Activated T-cell treated with anti-CD3 and anti-CD28 coated beads for 48 hours (primary cell): ENCODE results near the gene GABPA.

Experiments used
- DNase-seq: peaks from one replicate; pipeline ENCODE4 v3.0.0-alpha.2; 2020; ENCODE audit warnings: low read depth

The GABPA gene

GRCh38 chr21:25811186-25811585, 76.4 kb downstream of the GABPA start:
- no peak for DNase-seq

GRCh38 chr21:25813917-25814316, 79.1 kb downstream of the GABPA start:
- no peak for DNase-seq

- DNase-seq = no peak
Measured at GRCh38 chr21:25818121-25818520, 83.3 kb downstream of the GABPA start.

DNA sequence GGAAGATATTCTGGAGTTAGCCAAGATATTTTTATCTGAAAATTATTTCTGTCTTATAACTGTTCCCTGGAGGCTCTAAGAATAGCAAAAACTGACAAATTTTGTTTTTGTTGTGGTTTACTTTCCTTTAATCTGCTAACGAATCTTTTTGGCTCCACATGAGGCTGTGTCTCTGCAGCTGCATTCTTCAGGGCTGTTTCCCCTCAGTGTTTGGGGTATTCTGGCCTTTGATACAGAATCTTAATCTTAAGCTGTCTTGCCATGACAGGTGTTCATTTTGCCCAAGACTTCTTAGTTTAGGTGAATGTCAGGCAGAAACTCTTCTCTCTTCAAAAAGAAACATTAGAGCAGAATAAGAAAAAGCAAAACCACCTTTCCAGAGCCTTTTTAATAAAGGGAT, 83.8 kb downstream of the GABPA start:
- DNase-seq = no peak
